OCI-LY7 (cell line): ENCODE measurements around the gene JPT1.

Experiments
- EZH2phosphoT487 ChIP-seq: fragments of 200-600 bp; sonication (generic); IDR thresholded peaks from 2 replicates; pipeline ENCODE4 v1.6.1; 2018; ENCODE audit warnings: low read depth, borderline replicate concordance, mild to moderate bottlenecking, mixed run types, antibody characterized with exemption, low read length, moderate library complexity, mixed read lengths
- TF ChIP-seq, protein P1 (sequence below): fragments of 200-600 bp; sonication (generic); conservative IDR thresholded peaks from 2 replicates; pipeline ENCODE4 v1.5.1; 2014; ENCODE audit warnings: mild to moderate bottlenecking, antibody characterized with exemption, low read length, moderate library complexity, mixed read lengths

DNA sequence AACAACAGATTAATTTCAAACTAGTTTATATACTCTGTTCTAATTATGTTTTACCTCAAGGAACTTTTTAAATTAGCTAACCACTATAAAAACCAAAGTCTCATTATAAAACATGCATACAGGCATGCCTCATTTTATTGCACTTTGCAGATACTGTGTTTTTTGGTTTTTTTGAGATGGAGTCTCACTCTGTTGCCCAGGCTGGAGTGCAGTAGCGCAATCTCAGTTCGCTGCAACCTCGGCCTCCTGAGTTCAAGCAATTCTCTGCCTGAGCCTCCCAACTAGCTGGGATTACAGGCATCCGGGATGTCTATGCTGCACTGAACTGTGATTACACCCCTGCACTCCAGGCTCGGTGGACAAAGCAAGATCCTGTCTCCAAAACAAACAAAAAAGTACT, 8.8 kb upstream of the JPT1 start:
- TF ChIP-seq, protein P1, sequence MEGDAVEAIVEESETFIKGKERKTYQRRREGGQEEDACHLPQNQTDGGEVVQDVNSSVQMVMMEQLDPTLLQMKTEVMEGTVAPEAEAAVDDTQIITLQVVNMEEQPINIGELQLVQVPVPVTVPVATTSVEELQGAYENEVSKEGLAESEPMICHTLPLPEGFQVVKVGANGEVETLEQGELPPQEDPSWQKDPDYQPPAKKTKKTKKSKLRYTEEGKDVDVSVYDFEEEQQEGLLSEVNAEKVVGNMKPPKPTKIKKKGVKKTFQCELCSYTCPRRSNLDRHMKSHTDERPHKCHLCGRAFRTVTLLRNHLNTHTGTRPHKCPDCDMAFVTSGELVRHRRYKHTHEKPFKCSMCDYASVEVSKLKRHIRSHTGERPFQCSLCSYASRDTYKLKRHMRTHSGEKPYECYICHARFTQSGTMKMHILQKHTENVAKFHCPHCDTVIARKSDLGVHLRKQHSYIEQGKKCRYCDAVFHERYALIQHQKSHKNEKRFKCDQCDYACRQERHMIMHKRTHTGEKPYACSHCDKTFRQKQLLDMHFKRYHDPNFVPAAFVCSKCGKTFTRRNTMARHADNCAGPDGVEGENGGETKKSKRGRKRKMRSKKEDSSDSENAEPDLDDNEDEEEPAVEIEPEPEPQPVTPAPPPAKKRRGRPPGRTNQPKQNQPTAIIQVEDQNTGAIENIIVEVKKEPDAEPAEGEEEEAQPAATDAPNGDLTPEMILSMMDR = no peak
- TF ChIP-seq EZH2phosphoT487 = no peak
